GM21723 (cell line): Measurements from ENCODE around the gene PEX5L.

Experiments
- ATAC-seq: cut with Tn5 transposase; IDR thresholded peaks from one replicate; pipeline ENCODE4 v1.9.1; 2021; ENCODE audit warnings: mild to moderate bottlenecking, moderate library complexity; ENCODE audit not compliant: unreplicated experiment

Gene PEX5L

GRCh38 chr3:179907784-179908482 lies 128.8 kb downstream of the PEX5L start:
- no peak for ATAC-seq

DNA sequence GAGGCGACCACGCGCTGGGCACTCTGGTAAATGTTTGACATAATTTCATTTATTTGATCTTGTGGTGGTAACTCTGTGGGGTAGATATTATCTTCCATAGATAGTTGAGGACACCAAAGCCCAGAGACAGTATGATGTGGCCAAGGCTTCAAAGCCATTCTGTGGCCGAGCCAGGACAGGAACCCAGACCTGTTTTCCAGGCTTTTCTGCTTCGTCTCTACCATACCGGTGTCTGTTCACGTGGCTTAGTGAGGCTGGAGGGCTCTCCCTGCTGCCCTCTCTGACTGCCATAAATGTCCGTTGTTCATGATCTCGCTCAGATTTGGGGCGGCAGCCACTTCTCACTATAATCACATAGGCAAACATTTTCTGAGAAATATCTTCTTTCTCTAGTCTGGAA lies 134.7 kb downstream of the PEX5L start:
- no peak for ATAC-seq

DNA sequence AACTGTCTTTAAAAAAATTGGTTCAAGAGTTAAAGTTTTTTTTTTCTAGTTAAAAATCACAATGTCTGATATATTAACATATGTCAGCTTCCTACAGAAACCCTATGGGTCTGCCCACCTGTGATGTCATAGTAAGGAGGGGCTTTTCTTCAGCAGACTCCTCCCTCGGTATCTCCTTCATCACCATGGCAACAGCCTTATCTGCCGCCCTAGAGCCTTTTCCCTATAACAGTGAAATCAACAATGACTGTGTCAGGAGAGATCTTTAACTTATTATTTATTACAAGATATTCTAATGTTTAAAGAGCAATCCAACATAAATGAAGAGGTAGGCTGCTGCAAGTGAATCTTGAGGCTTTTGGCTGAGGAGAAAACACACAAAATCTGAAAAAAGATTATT lies 138.7 kb downstream of the PEX5L start:
- ATAC-seq, result peak; percentile 86

GRCh38 chr3:179897231-179897630 lies 139.5 kb downstream of the PEX5L start:
- ATAC-seq, result no peak

DNA sequence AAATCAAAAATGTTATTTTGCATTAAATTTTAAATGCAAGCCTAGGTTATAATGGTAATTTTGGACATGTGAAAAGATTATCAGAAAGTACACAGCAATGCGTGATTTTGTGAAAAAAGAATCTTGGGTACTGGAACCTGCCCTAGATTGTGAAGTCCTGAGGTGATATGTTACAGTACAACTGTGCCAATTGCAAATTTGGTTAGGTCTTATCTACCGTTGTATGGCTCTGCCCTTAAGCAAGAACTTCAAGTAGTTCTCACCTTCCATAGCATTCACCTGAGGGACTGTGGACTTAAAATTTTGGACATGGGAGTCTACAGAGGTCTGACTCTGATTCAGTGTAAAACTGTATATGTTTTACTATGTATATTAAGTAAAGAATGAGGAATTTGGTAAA lies 140.2 kb downstream of the PEX5L start:
- no peak for ATAC-seq

DNA sequence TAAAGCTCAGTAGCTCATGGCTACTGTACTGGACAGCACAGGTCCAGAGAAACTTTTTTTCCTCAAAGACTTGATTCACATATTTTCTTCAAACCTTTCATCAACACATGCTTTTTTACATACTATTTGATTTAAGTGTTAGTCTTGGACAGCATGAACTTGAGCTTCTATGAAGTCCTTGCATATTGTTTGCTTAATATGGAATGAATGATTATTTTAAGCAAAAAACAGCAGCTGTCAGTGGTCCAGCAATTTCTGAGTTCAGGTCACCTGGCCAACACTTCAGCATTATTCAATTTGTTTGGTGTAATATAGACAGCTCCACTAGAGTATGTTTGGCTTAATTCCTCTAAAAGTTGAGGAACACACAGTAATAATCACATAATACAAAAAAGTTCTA lies 141.4 kb downstream of the PEX5L start:
- ATAC-seq, result no peak

DNA sequence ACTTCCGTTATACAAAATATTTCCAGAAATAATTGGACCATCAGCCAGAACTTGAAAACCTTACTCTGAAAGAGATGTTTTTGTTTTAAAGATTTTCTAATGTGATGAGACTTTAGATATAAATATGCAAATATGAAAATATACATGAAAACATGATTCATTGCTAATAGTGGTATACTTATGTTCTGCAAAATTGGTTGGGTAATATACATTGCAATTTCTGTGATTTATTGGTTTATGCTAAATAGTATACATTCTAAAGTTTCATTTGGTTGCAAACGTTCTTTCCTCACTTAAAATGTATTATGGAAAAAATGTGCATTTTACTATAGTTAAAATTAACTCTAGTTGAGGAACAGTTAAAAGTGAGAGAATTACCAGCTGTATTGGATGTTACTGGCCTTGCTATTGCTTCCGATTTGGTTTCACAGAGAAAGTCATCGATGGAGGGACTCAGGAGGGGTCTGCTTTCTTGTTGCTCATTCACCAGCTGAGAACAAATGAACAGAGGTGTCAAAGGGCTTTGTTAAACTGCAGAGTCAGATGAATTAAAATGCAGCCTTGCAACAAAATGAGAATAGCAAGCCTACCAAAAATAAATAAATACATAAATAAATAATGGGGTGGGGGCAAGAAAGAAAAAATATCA lies 149.3 kb downstream of the PEX5L start:
- ATAC-seq, result no peak

GRCh38 chr3:179885950-179886349 lies 150.8 kb downstream of the PEX5L start:
- ATAC-seq, result no peak

DNA sequence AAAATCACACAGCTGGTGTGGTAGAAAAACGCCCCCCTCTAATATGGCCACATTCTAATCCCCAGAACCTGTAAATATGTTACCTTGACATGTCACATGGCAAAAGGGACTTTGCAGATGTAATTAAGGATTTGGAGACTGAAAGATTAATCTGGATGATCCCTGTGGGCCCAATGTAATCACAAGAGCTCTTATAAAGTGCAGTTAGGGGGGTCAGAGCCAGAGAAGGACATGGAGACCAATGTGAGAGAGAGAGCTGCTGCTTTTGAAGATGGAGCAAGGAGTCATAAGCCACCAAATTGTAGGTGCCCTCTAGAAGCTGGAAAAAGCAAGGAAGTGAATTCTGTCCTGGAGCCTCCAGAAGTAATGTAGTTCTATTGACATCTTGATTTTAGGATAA lies 152.6 kb downstream of the PEX5L start:
- no peak for ATAC-seq

DNA sequence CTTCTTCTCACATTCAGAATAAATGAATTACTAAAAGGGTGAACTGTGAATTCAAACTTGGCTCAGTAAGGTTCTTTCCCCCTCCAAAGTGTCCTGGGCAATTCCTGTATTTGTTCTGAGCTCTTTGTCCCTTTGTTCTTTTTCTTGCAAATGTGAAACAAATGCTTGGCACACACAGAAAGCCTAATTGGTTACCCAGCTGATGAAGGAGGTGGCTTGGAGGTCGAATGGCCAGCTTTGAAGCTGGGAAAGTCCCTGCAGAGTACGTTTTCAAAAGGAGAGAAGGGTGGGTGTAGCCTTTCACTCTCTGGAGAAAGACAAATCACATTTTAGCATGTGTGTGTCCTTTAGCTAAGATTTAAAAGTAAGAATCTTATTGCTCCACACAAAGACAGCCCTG lies 154.4 kb downstream of the PEX5L start:
- peak; percentile 68 for ATAC-seq

GRCh38 chr3:179881791-179882190 lies 154.9 kb downstream of the PEX5L start:
- ATAC-seq, result no peak

DNA sequence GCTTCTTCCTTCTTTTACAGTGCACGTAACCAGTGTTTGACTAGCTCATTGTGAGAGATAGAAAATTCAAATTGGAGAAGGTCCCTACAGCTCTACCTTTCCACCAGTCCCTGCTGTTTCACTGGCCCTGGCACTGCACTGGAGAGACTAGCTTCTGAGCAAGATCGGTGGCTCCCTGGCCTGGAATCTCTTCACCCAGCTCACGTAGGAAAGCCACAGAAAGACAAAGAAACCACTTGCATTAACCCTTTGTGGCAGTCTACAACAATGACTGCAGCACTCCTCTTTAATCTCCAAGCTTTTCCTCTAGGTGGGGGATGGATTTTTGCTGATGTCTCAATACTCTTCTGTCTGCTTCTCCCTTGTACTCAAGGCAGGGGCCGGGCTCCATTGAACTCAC lies 155.9 kb downstream of the PEX5L start:
- ATAC-seq, result no peak

- ATAC-seq, result no peak
Observed at GRCh38 chr3:179876440-179876839, 160.3 kb downstream of the PEX5L start.

GRCh38 chr3:179872842-179873241 lies 163.9 kb downstream of the PEX5L start:
- ATAC-seq, result no peak

DNA sequence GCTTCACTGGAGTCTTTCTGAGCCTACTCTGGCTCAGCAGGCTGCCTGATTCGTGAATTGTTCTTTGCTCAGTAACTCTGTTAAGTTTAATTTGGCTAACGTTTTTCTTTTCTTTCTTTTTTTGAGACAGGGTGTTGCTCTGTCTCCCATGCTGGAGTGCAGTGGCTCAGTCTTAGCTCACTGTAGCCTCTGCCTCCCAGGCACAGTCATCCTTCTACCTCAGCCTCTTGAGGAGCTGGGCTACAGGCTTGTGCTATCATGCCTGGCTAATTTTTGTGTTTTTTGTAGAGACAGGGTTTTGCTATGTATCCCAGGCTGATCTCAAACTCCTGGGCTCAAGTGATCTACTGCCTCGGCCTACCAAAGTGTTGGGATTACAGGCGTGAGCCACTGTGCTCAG lies 165.0 kb downstream of the PEX5L start:
- no peak for ATAC-seq

DNA sequence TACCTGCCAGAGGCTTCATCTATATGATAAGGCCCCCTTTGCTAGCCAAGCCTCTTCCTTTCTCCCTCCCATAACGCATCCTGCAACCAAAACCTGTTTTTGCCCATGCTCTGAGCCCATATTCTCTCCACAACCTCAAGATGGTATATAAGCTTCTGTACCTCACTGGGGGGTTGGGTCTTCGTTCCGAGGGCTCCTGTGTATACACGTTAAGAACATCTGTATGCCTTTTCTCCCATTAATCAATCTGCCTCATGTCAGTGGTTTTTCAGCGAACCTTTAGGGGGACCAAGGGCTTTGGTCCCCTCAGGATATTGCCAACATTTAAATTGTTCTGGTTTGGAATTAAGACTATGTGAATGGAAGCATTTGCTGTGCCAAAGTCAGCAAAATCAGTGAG lies 168.0 kb downstream of the PEX5L start:
- no peak for ATAC-seq

DNA sequence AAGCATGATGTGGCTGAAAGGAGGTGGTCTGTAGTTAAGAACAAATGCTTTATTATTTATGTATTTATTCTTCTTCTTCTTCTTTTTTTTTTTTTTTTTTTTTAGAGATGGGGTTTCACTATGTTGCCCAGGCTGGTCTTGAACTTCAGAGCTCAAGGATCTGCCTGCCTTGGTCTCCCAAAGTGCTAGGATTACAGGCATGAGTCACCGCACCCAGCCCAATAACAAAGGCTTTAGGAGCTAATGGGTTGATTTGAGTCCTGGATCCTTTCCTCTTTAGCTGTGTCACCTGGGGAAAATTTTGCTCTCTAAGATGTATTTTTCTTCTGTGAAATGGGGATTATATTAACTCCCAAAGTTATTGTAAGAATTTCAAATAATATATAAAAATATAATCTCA lies 168.8 kb downstream of the PEX5L start:
- ATAC-seq, result no peak

DNA sequence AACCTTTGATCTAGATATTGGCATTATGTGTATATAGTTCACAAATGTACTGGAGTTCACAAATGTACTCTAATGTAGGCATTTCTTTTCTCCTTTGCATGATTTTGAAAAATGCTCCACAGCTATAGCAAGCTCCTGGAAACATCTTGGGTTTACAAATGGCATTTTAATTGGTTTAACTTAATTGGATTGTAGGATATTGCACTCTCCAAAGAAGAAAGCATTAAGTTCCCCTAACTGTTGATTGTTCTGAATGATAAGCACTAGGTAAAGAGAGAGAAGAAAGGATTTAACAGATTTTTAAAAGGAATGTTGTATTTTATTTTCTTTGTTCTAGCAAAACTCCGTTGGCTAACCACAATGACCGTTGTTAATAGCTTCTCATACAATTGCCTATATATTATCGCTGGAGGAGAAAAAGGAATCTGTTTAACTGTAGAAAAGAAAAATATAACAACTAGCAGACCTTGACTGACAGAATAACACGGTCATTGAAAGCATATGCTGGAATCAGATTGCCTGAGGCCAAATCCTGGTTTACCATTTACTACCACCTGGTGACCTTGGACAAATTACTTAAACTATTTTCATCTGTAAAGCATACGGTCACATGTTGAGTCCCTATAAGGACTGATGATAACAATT lies 170.8 kb downstream of the PEX5L start:
- ATAC-seq, result no peak

- no peak for ATAC-seq
Observed at GRCh38 chr3:179861953-179862352, 174.8 kb downstream of the PEX5L start.

GRCh38 chr3:179861292-179861691 lies 175.4 kb downstream of the PEX5L start:
- no peak for ATAC-seq

- no peak for ATAC-seq
Observed at GRCh38 chr3:179860275-179861107, 176.2 kb downstream of the PEX5L start.
